CD14-positive monocyte (primary cell): Measurements from ENCODE around the gene LMO3. TPM values are rescaled to one million over a fixed set of nuclear protein-coding genes. Genes with fewer than 3 reads are reported as not detected.

ENCODE experiments used
- DNase-seq, 3 donors: peaks; one replicate each; pipeline ENCODE4 v3.0.0-alpha.2; 2011 to 2022
- H2AFZ ChIP-seq: 2 replicates; pipeline ENCODE4 v1.6.0; 2012; ENCODE audit warnings: mild to moderate bottlenecking, low read depth, low read length, inconsistent platforms; ENCODE audit not compliant: insufficient read depth, poor library complexity, severe bottlenecking
- H3K27ac ChIP-seq, 2 donors: 1 replicate in 1 of 2; 2 replicates in 1 of 2; pipeline ENCODE4 v1.5.1; 2012 to 2013; ENCODE audit warnings: low read length in 2 of 2, control low read depth in 1 of 2, inconsistent platforms in 1 of 2, low read depth in 1 of 2, mild to moderate bottlenecking in 1 of 2
- H3K27me3 ChIP-seq, 2 donors: one replicate each; pipeline versions ENCODE4 v1.6.0 to v1.6.1; 2011 to 2013; ENCODE audit warnings: low read length in 2 of 2; ENCODE audit not compliant: control insufficient read depth in 2 of 2, insufficient read depth in 2 of 2
- H3K36me3 ChIP-seq, 2 donors: replicated peaks in 1 of 2; 1 replicate in 1 of 2; 2 replicates in 1 of 2; pipeline versions ENCODE4 v1.5.1 to v1.6.1; 2012 to 2013; ENCODE audit warnings: low read length in 2 of 2, control low read depth in 1 of 2, inconsistent platforms in 1 of 2, mild to moderate bottlenecking in 1 of 2; ENCODE audit not compliant: insufficient read depth in 2 of 2, control insufficient read depth in 1 of 2
- H3K4me1 ChIP-seq, 2 donors: 1 replicate in 1 of 2; 2 replicates in 1 of 2; pipeline versions ENCODE4 v1.5.1 to v1.6.1; 2012 to 2013; ENCODE audit warnings: low read length in 2 of 2, control low read depth in 1 of 2, inconsistent platforms in 1 of 2, mild to moderate bottlenecking in 1 of 2, moderate library complexity in 1 of 2; ENCODE audit not compliant: insufficient read depth in 2 of 2, control insufficient read depth in 1 of 2
- H3K4me2 ChIP-seq: replicated peaks from 2 replicates; pipeline ENCODE3; 2012; ENCODE audit warnings: low read length, moderate library complexity, mild to moderate bottlenecking; ENCODE audit not compliant: poor library complexity, severe bottlenecking; ENCODE audit errors: extremely low read depth
- H3K4me3 ChIP-seq, 3 experiments: fragments of 200-600 bp in 1 of 3; sonication (generic) in 1 of 3; replicated peaks in 1 of 3; 1 replicate in 2 of 3; 2 replicates in 1 of 3; pipeline ENCODE4 v1.5.1; 2011 to 2013; ENCODE audit warnings: low read length in 3 of 3, mild to moderate bottlenecking in 3 of 3, control low read depth in 2 of 3, low read depth in 2 of 3, inconsistent platforms in 1 of 3, moderate library complexity in 1 of 3
- H3K79me2 ChIP-seq: 2 replicates; pipeline ENCODE4 v1.6.0; 2012; ENCODE audit warnings: mild to moderate bottlenecking, control low read depth, inconsistent platforms, low read length, moderate library complexity; ENCODE audit not compliant: insufficient read depth
- H3K9ac ChIP-seq: 2 replicates; pipeline ENCODE4 v1.6.0; 2017; ENCODE audit warnings: low read length, mild to moderate bottlenecking; ENCODE audit not compliant: insufficient read depth, poor library complexity, severe bottlenecking
- H3K9me3 ChIP-seq, 2 donors: replicated peaks in 1 of 2; 1 replicate in 1 of 2; 2 replicates in 1 of 2; pipeline versions ENCODE4 v1.5.1 to v1.6.1; 2012 to 2013; ENCODE audit warnings: low read length in 2 of 2, control low read depth in 1 of 2; ENCODE audit not compliant: control insufficient read depth in 1 of 2, insufficient read depth in 1 of 2
- H4K20me1 ChIP-seq: 2 replicates; pipeline ENCODE4 v1.6.0; 2012; ENCODE audit warnings: mild to moderate bottlenecking, low read length, control low read depth, moderate library complexity; ENCODE audit not compliant: insufficient read depth
- H3K27ac Mint-ChIP-seq, 7 donors: one replicate each; pipeline ENCODE4 v1.8.0; 2020; ENCODE audit warnings: mild to moderate bottlenecking in 7 of 7, mixed read lengths in 7 of 7, moderate library complexity in 6 of 7, inconsistent platforms in 2 of 7
- H3K27me3 Mint-ChIP-seq, 3 donors: one replicate each; pipeline ENCODE4 v1.8.0; 2021 to 2022; ENCODE audit warnings: low read depth in 3 of 3, mild to moderate bottlenecking in 3 of 3, mixed read lengths in 3 of 3, moderate library complexity in 3 of 3, inconsistent platforms in 1 of 3
- H3K36me3 Mint-ChIP-seq, 2 donors: one replicate each; pipeline ENCODE4 v1.8.0; 2020; ENCODE audit warnings: mixed read lengths in 2 of 2, inconsistent platforms in 1 of 2, mild to moderate bottlenecking in 1 of 2
- H3K4me1 Mint-ChIP-seq: one replicate; pipeline ENCODE4 v1.8.0; 2020; ENCODE audit warnings: mild to moderate bottlenecking, mixed read lengths
- H3K4me3 Mint-ChIP-seq, 2 donors: one replicate each; pipeline ENCODE4 v1.8.0; 2020; ENCODE audit warnings: mild to moderate bottlenecking in 2 of 2, mixed read lengths in 2 of 2, moderate library complexity in 1 of 2
- H3K9me3 Mint-ChIP-seq, 7 donors: one replicate each; pipeline ENCODE4 v1.8.0; 2020 to 2022; ENCODE audit warnings: mixed read lengths in 7 of 7, mild to moderate bottlenecking in 6 of 7, moderate library complexity in 6 of 7, inconsistent platforms in 2 of 7
- CTCF ChIP-seq: fragments of 200-600 bp; IDR thresholded peaks from one replicate; pipeline ENCODE4 v1.8.0; 2022; ENCODE audit warnings: antibody characterized with exemption, mild to moderate bottlenecking
- WGBS: methylation state at CpG from one replicate; pipeline ENCODE4 v1.1.5; 2013; ENCODE audit warnings: missing lambda C conversion rate; ENCODE audit not compliant: insufficient coverage; 5-methylcytosine and 5-hydroxymethylcytosine counted together
- intact Hi-C, 2 donors: fragments of 100-400 bp; cut with micrococcal nuclease; formaldehyde crosslinking; loops; one replicate each; pipeline versions ENCODE4 v1.15.0 to v1.15.1; 2023
- polyA plus RNA-seq, 3 donors: library from polyadenylated mRNA; depleted of rRNA in 1 of 3; unstranded in 2 of 3; stranded (reverse) in 1 of 3; fragments of 300-500 nt in 2 of 3; fragments of >200 nt in 1 of 3; fragmentation: Illumina TruSeq in 2 of 3; gene quantifications; 1 replicate in 2 of 3; 2 replicates in 1 of 3; pipeline ENCODE4 v1.2.3, GENCODE V29; 2012 to 2021

LMO3 gene
- polyA plus RNA-seq, 3 donors, result not detected

- Mint-ChIP-seq H3K4me1 (no peaks in the 10 kb centered on the region), H3K9me3 (peaks cover 0 to 5% (median 1%) of the 10 kb centered on the region in 7 donors), H3K4me3 (no peak overlapping the region), H3K27me3 (peaks cover 0 to 5% (median 4%) of the 10 kb centered on the region in 3 donors), H3K27ac (no peak overlapping the region), H3K36me3 (no peaks in the 10 kb centered on the region)
- no peak overlapping the region for H3K27ac ChIP-seq
- no peak for DNase-seq
- H2AFZ ChIP-seq, result no peak overlapping the region
- TF ChIP-seq CTCF, result no peak
- intact Hi-C loops, result no loop called here
- no peaks in the 10 kb centered on the region for H3K27me3 ChIP-seq
- H3K36me3 ChIP-seq, result no peaks in the 10 kb centered on the region
- H3K79me2 ChIP-seq, result no peaks in the 10 kb centered on the region
- H3K4me1 ChIP-seq, result no peaks in the 10 kb centered on the region
- no CpG with 5 or more reads among the region's 3 CpGs for WGBS
- H3K4me2 ChIP-seq, result no peak overlapping the region
- no peaks in the 10 kb centered on the region for H3K9me3 ChIP-seq
- H3K4me3 ChIP-seq, result no peak overlapping the region
- no peaks in the 10 kb centered on the region for H4K20me1 ChIP-seq
- H3K9ac ChIP-seq, result no peak overlapping the region
Measured at GRCh38 chr12:16587110-16587453, 18.9 kb downstream of the LMO3 start.

GRCh38 chr12:16586350-16587109 is 19.4 kb downstream of the LMO3 start:
- Histone ChIP-seq H3K9ac (no peak overlapping the region), H3K4me2 (no peak overlapping the region), H3K4me3 (no peak overlapping the region), H3K79me2 (no peaks in the 10 kb centered on the region), H3K4me1 (no peaks in the 10 kb centered on the region), H2AFZ (no peak overlapping the region), H4K20me1 (no peaks in the 10 kb centered on the region), H3K27ac (no peak overlapping the region), H3K36me3 (no peaks in the 10 kb centered on the region), H3K9me3 (no peaks in the 10 kb centered on the region), H3K27me3 (no peaks in the 10 kb centered on the region)
- Mint-ChIP-seq H3K27ac (no peak overlapping the region), H3K36me3 (no peaks in the 10 kb centered on the region), H3K9me3 (peaks cover 0 to 5% (median 1%) of the 10 kb centered on the region in 7 donors), H3K27me3 (peaks cover 0 to 5% (median 4%) of the 10 kb centered on the region in 3 donors), H3K4me3 (no peak overlapping the region), H3K4me1 (no peaks in the 10 kb centered on the region)
- 100% methylated on average over 2 of the region's 8 CpGs for WGBS
- DNase-seq, result no peak
- TF ChIP-seq CTCF, result no peak
- intact Hi-C loops, result no loop called here
